Loucy (cell line): ENCODE results near the gene ANGPTL8.

Source experiments
- CTCF ChIP-seq: fragments of 200-600 bp; sonication (generic); conservative IDR thresholded peaks from 2 replicates; pipeline ENCODE4 v1.5.1; 2014; ENCODE audit warnings: mild to moderate bottlenecking, antibody characterized with exemption, low read length
- EZH2phosphoT487 ChIP-seq: fragments of 200-600 bp; IDR thresholded peaks from 2 replicates; pipeline ENCODE4 v1.6.1; 2018; ENCODE audit warnings: antibody characterized with exemption, mild to moderate bottlenecking, moderate library complexity, borderline replicate concordance

DNA sequence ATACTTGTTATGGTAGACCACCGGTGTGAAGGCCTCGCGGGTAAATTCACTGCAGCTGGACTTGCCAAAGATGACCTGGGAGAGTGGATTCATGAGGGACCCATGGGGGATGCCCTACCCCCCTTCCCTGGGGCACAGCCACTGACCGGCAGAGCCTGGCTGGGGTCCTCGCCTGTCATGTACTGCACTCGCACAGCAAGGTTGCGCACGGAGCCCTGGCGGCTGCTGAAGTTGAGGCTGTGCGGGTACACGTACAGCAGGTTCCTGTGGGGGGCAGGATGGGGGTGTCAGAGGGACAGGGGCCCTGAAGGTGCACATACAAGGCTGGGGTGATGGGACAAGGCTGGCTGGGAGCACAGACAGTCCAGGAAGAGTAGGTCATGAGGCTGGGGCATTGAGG lies 1.4 kb upstream of the ANGPTL8 start:
- TF ChIP-seq CTCF = no peak
- no peak for TF ChIP-seq EZH2phosphoT487
